Left lung (tissue), 10 donors: ENCODE measurements around the gene C19orf53. TPM values are rescaled to one million over a fixed set of nuclear protein-coding genes. Genes with fewer than 3 reads are reported as not detected.

ENCODE experiments used
- ATAC-seq: fragments of 200-7000 bp; cut with Tn5 transposase; one replicate; pipeline ENCODE4 v1.9.1; 2020; ENCODE audit warnings: moderate library complexity
- DNase-seq, 4 donors: peaks; one replicate each; pipeline ENCODE4 v3.0.0-alpha.2; 2013 to 2020
- H3K27ac ChIP-seq, 2 donors: fragments of 200-600 bp; sonication (generic) in 1 of 2; one replicate each; pipeline versions ENCODE4 v1.5.0 to v1.8.0; 2020 to 2021
- H3K27me3 ChIP-seq, 2 donors: fragments of 200-600 bp; sonication (generic) in 1 of 2; one replicate each; pipeline versions ENCODE4 v1.5.0 to v1.8.0; 2020 to 2021
- H3K36me3 ChIP-seq, 2 donors: fragments of 200-600 bp; sonication (generic) in 1 of 2; one replicate each; pipeline versions ENCODE4 v1.5.0 to v1.8.0; 2020 to 2021
- H3K4me1 ChIP-seq, 2 donors: fragments of 200-600 bp; one replicate each; pipeline ENCODE4 v1.8.0; 2021
- H3K4me3 ChIP-seq, 2 donors: fragments of 200-600 bp; sonication (generic) in 1 of 2; one replicate each; pipeline versions ENCODE4 v1.5.0 to v1.8.0; 2020 to 2021; ENCODE audit warnings: mild to moderate bottlenecking in 1 of 2
- H3K9me3 ChIP-seq, 2 donors: fragments of 200-600 bp; sonication (generic) in 1 of 2; one replicate each; pipeline versions ENCODE4 v1.5.0 to v1.8.0; 2020 to 2021
- CTCF ChIP-seq, 2 donors: fragments of 200-600 bp; sonication (generic) in 1 of 2; IDR thresholded peaks; one replicate each; pipeline versions ENCODE4 v1.5.0 to v1.8.0; 2021; ENCODE audit warnings: antibody characterized with exemption in 2 of 2
- intact Hi-C, 2 donors: fragments of 100-400 bp; cut with DNase I; formaldehyde crosslinking; loops; one replicate each; pipeline versions ENCODE4 v1.11.2 to v1.14.2; 2022
- polyA plus RNA-seq, 6 donors: library from polyadenylated mRNA; unstranded; fragments of 120-200 nt; gene quantifications; one replicate each; pipeline ENCODE4 v1.2.1, GENCODE V29; 2013; ENCODE audit not compliant: insufficient read length in 6 of 6
- total RNA-seq, 2 donors: library from RNA; stranded (reverse); fragmentation: NEBNext Ultra II Directional; extraction: Animal tissue kit (Norgen Biotek cat#: 25700); gene quantifications; one replicate each; pipeline ENCODE4 v1.2.1, GENCODE V29; 2021
- donor health status: DM: no; HTN: yes; CAD: no.
- donor health status: DM: no; HTN: no; CAD: no.

Gene C19orf53
- total and polyA plus RNA-seq, 8 donors: 64.8 to 116 (median 89.5) TPM

GRCh38 chr19:13756210-13756609 is 18.0 kb upstream of the C19orf53 start:
- TF ChIP-seq CTCF (IDR thresholded peaks at IDR 0.05): no peak
- ATAC-seq (no peak), DNase-seq (no peak)
- Histone ChIP-seq H3K4me1 (no peaks in the 10 kb centered on the region), H3K36me3 (peaks cover 4 to 100% of the 10 kb centered on the region in 2 donors), H3K27me3 (no peaks in the 10 kb centered on the region), H3K27ac (no peak overlapping the region), H3K9me3 (no peaks in the 10 kb centered on the region), H3K4me3 (no peak overlapping the region)
- intact Hi-C loops: no loop called here

GRCh38 chr19:13757805-13758772 is 16.2 kb upstream of the C19orf53 start:
- no peak overlapping the region for H3K27ac ChIP-seq
- peaks cover 4 to 100% of the 10 kb centered on the region in 2 donors for H3K36me3 ChIP-seq
- no peaks in the 10 kb centered on the region for H3K4me1 ChIP-seq
- TF ChIP-seq CTCF (IDR thresholded peaks at IDR 0.05): no peak
- no peak for ATAC-seq
- H3K9me3 ChIP-seq: no peaks in the 10 kb centered on the region
- H3K27me3 ChIP-seq: no peaks in the 10 kb centered on the region
- no peak overlapping the region for H3K4me3 ChIP-seq
- DNase-seq: no peak
- intact Hi-C loops: no loop called here

- H3K4me1 ChIP-seq: peaks cover 0 to 5% of the 10 kb centered on the region in 2 donors
- TF ChIP-seq CTCF (IDR thresholded peaks at IDR 0.05): no peak
- no peaks in the 10 kb centered on the region for H3K27me3 ChIP-seq
- peaks cover 4 to 94% of the 10 kb centered on the region in 2 donors for H3K36me3 ChIP-seq
- no peaks in the 10 kb centered on the region for H3K9me3 ChIP-seq
- ATAC-seq: no peak
- H3K4me3 ChIP-seq: no peak overlapping the region
- H3K27ac ChIP-seq: no peak overlapping the region
- no peak for DNase-seq
- intact Hi-C loops: no loop called here
Observed at GRCh38 chr19:13758795-13759194, 15.5 kb upstream of the C19orf53 start.

GRCh38 chr19:13761423-13761822 is 12.8 kb upstream of the C19orf53 start:
- Histone ChIP-seq H3K27ac (no peak overlapping the region), H3K9me3 (no peaks in the 10 kb centered on the region), H3K4me3 (no peak overlapping the region), H3K27me3 (no peaks in the 10 kb centered on the region), H3K36me3 (peaks cover 0 to 68% of the 10 kb centered on the region in 2 donors), H3K4me1 (peaks cover 4 to 24% of the 10 kb centered on the region in 2 donors)
- intact Hi-C loops: no loop called here
- TF ChIP-seq CTCF (IDR thresholded peaks at IDR 0.05): no peak
- no peak for ATAC-seq
- DNase-seq: no peak

- ATAC-seq: no peak
- H3K4me1 ChIP-seq: peaks cover 4 to 24% of the 10 kb centered on the region in 2 donors
- H3K36me3 ChIP-seq: peaks cover 0 to 55% of the 10 kb centered on the region in 2 donors
- H3K4me3 ChIP-seq: no peak overlapping the region
- no peaks in the 10 kb centered on the region for H3K27me3 ChIP-seq
- H3K27ac ChIP-seq: no peak overlapping the region
- no peak for DNase-seq
- intact Hi-C loops: no loop called here
- no peaks in the 10 kb centered on the region for H3K9me3 ChIP-seq
- no peak for TF ChIP-seq CTCF (IDR thresholded peaks at IDR 0.05)
Observed at GRCh38 chr19:13762635-13763235, 11.5 kb upstream of the C19orf53 start.
